HG03521 (cell line): ENCODE data around the gene TBC1D22A.

Source experiments
- ATAC-seq: cut with Tn5 transposase; IDR thresholded peaks from one replicate; pipeline ENCODE4 v1.9.1; 2021; ENCODE audit warnings: mild to moderate bottlenecking, moderate library complexity; ENCODE audit not compliant: unreplicated experiment

The TBC1D22A gene

DNA sequence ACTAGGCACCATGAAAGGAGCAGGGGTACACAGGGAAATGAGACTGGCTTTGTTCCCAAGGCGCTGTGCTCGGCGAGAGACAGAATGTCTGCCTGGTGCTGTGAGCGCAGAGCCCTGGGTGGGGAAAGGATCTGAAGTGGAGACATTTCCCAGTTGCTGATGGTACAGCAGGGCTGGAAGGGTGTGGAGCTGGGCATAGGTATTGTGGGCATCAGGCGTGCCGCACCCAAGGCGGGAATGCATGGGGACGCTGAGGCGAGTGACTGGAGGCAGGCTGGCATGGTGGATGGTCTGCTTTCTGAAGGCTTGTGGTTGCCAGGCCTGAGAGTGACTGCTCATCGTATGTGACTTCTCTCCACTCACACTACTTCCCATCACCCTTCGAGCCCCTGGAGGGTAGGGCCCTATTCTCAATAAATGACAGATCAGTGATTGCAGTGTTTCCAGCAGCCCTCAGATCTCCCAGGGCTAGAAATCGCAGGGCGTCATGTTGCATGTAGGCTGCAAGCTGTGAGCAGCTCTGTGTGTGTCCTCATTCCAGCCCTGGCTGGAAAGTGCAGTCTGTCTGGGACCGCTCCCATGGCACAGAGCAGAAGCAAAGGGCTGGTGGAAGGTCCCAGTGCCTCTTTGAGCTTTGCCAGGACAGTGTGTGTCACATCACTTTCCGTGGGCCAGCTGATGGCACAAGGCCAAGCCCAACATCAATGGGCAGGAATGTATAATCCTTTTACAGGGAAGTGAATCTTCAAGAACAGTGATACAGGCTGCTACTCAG, 67.7 kb downstream of the TBC1D22A start:
- ATAC-seq: no peak

DNA sequence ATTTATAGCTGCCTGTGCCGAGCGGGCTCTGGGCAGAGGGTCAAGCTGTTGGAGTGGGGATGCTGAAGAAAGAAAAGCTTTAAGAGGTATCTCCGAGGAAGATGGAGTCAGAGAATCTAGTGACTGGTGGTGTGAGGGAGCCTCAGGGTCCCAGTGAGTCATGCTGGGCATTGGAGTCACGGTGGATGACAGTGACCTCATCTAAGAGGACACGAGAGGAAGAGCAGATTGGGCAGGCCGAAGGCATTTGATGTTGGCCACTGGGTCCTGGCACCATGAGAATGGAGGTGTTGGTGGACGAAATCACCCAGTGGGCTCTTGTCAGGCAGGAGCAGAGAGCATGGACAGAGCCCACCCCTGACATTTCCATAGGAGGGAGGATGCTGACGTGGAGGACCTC, 68.4 kb downstream of the TBC1D22A start:
- no peak for ATAC-seq

- no peak for ATAC-seq
Observed at GRCh38 chr22:46833228-46833627, 70.8 kb downstream of the TBC1D22A start.

DNA sequence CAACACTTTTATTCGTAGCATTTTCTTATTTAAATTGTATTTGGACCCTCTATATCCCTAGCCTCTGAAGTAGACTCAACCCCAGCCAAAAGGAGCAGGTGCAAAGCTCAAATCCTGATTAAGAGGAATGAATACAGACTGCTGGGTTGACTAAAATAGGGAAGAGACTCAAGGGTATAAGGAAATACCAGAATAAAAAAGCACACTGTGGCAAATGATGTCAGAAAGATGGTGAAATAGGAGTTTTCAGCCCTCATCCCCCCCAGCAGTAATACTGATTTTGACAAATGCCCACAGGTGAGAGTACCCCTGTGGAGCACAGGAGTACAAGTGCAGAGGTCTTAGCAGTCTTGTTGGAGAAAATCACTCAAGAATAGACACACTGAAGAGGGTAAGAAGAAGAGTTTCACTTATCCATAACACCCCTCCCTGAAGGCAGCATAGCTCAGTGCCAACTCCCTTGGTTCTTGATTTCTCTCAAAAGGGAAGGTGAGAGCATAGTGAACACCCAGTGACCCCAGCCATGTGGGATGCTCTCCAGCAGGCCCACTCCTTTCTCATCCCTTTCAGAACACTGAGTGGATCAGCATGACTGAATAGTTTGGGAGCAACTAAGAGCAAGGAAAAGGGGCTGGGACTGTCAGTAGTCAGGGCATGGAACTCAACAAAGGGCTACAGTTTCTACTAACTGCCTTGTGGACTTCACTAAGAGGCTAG, 71.7 kb downstream of the TBC1D22A start:
- no peak for ATAC-seq

DNA sequence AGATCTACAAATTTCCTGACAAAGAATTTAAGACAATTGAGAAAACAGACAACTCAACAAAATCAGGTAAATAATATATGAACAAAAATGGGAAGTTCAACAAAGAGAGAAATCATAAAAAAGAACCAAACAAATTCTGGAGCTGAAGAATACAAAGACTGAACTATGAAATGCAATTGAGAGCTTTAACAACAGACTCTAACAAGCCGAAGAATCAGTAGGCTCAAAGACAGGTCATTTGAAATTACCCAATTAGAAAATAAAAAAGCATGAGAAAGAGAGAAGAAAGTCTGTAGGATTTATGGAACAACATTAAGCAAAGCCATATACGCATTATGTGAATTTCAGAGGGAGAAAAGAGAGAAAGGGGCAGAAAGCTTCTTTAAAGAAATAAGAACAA, 72.8 kb downstream of the TBC1D22A start:
- ATAC-seq: no peak

GRCh38 chr22:46835693-46836092, 73.2 kb downstream of the TBC1D22A start:
- no peak for ATAC-seq

DNA sequence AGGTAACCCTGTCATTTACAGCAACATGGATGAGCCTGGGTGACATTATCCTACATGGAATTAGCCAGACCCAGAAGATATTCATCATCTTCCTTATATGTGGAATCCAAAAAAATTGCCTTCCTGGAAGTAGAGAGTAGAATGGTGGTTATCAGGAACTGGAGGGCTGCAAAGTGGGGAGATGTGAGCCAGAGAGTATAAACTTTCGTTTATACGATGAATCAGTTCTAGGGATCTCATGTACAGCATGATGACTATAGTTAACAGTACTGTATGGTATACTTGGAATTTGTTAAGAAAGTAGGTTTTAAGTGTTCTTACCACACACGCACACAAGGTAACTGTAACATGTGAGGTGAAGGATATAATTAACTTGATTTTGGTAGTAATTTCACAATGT, 79.1 kb downstream of the TBC1D22A start:
- no peak for ATAC-seq

DNA sequence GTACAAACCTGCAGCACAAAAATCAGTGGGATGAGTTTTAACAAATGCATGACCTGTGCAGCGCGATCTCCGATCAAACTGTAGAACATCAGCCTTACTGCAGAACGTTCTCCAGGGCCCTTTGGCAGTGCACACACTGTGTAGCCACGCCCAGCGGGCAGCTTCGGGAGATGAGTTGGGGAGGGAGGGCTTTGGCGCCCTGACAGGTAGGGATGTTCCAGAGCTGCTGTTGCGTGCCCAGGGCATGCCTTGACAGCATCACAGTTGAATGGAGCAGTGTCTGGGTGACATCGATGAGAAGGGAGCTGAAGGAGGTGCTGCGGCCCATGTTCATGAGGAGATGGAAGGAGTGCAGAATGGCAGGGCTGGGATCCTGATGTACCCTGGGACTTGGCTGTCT, 80.2 kb downstream of the TBC1D22A start:
- ATAC-seq: no peak

DNA sequence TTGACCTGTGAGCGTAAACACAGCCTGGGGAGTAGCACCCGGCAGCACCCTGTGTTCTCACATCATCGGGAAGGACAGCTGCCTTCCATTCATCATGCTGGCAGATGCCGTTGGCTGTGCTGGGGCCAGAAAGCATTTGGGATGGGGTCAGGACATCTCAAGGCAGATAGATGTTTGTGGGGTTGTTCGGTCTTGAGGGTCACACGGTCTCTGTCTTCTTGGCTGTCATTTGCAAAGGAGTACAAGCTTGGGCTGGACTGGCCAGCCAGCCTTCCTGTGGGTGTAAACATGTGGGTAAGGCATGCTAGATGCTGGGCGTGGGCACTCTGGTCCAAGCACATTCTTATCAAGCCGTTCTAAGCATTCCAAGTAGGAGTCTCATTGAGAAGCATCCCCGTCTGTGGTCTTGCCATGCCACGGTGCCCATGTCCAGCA, 81.4 kb downstream of the TBC1D22A start:
- no peak for ATAC-seq

DNA sequence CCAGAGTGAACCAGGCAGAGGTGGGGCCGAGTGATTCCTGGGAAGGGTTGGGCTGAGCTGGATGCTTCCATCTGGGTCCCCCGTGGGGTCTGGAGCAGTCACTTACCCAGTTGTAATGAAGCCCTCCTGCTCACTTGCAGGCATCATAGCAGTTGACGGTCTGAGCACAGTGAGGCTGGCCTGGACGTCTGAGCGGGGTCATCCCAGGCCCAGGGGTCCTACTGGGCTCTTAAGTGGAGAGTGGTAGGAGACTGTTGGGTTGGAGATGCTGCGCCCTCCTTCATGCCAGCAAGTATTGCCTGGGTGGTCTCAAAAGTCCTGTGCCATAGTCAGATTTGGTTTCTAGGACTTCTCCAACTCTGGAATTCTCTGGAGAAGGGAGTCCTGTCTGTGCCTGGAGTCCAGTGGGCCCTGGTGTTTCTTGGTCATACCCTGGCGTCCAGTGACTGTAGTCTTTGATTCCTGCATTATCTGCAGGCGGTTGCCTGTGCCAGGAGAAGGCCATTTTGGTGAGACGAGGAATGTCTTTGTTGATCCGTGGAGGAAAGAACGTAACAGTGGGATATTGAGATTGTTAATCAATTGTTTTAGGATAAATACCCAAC, 82.3 kb downstream of the TBC1D22A start:
- no peak for ATAC-seq

- ATAC-seq: no peak
Observed at GRCh38 chr22:46845296-46846149, 83.1 kb downstream of the TBC1D22A start.

GRCh38 chr22:46846150-46846831, 83.8 kb downstream of the TBC1D22A start:
- no peak for ATAC-seq

DNA sequence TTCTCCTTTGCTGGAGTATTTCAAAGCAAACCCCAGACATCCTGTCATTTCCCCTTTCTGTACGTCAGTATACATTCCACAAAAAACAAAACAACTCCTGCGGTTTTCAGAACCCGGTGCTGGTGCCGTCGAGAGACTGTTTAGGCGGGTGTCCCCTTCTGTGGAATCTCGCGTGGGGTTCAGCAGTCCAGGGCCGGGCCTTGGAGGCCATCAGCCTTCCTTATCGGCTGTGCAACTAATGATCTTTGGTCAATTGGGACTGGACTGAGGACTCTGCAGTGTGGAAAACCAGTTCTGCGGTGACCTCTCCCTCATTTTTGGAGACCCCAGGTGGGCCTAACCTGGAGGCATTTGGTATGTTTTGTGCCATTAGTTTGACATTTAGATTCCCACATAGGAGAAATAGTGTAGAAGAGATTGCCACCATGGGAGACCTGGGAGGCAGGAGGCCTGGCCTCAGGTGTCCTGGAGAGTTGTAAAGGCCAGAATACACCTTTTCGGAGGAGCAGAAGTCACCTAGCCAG, 84.4 kb downstream of the TBC1D22A start:
- no peak for ATAC-seq

GRCh38 chr22:46848197-46848596, 85.7 kb downstream of the TBC1D22A start:
- no peak for ATAC-seq

- no peak for ATAC-seq
Observed at GRCh38 chr22:46849101-46849500, 86.7 kb downstream of the TBC1D22A start.

- no peak for ATAC-seq
Observed at GRCh38 chr22:46849951-46850350, 87.5 kb downstream of the TBC1D22A start.

GRCh38 chr22:46851311-46851710, 88.9 kb downstream of the TBC1D22A start:
- no peak for ATAC-seq

DNA sequence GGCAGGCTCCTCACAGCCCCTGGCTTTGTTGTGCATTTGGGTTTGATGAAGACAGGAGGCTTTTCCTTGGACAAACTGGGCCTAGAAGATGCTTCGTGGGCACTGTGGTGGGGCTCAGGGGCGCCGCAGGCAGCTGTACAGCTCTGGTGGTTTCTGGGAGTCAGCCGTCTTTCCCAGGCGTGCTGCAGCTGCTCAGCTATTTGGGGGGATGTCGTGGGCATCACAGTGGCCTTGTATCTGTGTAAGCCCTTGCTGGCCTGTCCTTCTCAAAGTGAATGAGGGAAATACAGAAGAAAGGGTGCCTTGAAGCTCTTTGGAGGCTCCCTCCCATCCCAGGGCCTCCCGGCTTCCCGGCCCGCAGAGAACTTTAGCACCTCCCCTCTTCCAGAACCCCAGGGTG, 89.5 kb downstream of the TBC1D22A start:
- no peak for ATAC-seq

DNA sequence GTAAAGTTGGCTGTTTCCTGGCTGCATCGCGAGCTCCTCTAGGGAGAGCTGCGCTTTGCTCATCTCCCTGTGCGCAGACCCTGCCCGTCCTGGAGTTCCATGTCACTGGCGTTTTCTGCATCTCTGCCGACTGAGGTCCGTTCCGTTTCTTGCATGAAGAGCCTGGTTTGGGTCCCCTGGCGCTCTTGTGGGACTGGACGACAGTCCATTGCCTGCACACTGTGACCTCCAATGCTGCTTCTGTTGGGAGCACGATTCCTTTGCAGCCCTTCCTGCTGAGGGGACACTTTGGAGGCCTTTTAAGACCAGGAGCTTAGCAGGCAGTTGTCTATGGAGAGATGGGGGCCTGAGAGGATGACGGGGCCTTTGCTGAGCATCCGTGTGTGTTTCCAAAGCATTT, 90.3 kb downstream of the TBC1D22A start:
- ATAC-seq: no peak

GRCh38 chr22:46853191-46853590, 90.7 kb downstream of the TBC1D22A start:
- no peak for ATAC-seq
